ENCODE data around the gene VHLL.

The VHLL gene

DNA sequence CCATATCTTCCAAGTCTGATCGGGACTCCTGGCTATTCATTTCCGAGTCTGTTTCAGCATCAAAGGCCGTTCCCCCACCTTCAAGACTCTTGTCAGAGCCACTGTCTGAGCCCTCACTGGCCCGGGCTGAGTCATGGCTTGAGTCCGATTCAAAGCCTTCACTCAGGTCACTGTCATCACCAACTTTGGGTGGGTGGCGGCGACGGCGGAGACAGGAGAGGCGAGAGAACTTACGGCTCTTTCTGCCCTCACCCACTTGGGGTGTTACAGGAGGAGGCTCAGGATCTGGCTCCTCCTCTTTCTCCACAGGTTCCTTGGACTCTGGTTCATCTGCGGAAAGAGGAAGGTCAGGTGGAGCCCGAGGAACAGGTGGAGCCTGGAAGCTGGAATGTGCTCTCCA, 33.1 kb downstream of the VHLL start:
- DNase-seq (ENCODE audit: low spot score): no peak
- TF ChIP-seq, protein P1, sequence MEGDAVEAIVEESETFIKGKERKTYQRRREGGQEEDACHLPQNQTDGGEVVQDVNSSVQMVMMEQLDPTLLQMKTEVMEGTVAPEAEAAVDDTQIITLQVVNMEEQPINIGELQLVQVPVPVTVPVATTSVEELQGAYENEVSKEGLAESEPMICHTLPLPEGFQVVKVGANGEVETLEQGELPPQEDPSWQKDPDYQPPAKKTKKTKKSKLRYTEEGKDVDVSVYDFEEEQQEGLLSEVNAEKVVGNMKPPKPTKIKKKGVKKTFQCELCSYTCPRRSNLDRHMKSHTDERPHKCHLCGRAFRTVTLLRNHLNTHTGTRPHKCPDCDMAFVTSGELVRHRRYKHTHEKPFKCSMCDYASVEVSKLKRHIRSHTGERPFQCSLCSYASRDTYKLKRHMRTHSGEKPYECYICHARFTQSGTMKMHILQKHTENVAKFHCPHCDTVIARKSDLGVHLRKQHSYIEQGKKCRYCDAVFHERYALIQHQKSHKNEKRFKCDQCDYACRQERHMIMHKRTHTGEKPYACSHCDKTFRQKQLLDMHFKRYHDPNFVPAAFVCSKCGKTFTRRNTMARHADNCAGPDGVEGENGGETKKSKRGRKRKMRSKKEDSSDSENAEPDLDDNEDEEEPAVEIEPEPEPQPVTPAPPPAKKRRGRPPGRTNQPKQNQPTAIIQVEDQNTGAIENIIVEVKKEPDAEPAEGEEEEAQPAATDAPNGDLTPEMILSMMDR (IDR thresholded peaks at IDR 0.05; ENCODE audit: extremely low read depth, missing control alignments): no peak

DNA sequence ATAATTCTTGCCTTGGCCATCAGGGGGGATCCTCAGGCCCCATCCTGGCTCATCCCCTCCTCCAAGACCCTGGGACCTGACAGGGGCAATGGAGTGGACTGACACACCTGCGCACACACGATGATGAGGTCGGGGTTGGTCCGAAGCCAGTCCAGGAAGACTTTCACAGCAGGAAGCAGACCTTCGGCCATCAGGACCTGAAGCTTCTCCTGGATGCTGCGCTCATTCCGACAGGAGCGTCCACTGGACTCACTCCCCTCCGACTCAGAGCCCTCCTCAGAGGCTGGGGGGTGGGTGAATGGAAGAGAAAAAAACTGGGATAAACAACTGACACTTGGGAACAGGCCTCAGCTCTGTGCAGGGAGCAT, 35.8 kb downstream of the VHLL start:
- TF ChIP-seq, protein P1 (IDR thresholded peaks at IDR 0.05; ENCODE audit: extremely low read depth, missing control alignments): no peak
- DNase-seq (ENCODE audit: low spot score): no peak

DNA sequence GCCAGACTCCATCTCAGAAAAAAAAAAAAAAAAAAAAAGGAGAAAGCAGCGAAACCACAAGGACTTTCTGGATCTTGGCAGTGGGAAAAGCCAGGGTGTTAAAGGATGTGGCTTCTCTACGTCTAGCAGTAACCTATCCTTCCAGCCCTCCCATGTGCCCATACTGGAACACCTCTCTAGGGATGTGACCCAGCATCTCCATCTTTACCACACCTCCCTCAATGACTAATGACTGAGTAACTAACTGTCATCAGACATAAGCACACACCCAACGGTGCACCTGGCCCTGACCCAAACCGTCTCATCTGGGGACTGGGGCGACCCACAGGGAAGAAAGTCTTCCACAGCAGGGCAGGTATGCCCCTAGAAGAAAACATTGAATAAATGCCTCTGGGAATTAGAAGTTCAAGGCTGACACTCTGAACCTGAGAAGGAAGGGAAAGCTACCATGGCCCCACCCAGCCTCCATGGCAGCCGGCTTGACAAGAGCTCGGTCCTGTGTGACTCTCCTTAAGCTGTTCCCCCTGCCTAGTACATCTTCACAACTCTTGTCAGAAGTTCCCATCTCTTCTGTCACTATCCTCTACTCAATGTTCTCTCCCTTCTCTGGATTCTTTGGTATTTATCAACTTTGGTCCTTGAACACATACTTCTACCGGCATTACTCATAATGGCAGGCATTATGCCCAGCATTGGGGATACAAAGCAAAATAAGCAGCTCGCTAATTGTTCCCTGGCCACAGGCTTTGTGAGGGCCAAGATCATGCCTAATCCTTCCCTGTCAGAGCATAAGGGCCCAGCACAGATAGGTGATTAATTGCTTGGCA, 36.4 kb downstream of the VHLL start:
- TF ChIP-seq, protein P1 (IDR thresholded peaks at IDR 0.05; ENCODE audit: extremely low read depth, missing control alignments): no peak
- no peak for DNase-seq (ENCODE audit: low spot score)

DNA sequence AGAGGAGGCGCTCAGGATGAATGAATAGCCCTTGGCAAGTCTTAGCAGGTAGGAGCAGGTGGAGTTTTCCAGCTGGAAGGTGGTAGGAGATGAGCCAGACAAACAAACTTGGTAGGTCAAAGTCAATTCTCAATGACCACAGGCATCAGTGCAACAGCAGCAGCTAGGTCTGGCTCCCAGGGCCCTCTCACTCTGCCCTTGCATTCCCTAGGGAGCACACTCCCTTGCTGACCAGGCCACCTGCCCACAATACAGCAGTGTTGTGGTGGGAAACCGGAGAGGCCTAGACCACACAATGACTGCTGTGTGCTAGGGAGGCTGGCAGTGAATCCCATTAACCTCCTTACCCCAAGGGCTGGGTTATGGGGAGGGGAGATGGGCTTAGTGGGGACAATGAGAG, 38.2 kb downstream of the VHLL start:
- TF ChIP-seq, protein P1 (IDR thresholded peaks at IDR 0.05; ENCODE audit: extremely low read depth, missing control alignments): no peak
- DNase-seq (ENCODE audit: low spot score): no peak

DNA sequence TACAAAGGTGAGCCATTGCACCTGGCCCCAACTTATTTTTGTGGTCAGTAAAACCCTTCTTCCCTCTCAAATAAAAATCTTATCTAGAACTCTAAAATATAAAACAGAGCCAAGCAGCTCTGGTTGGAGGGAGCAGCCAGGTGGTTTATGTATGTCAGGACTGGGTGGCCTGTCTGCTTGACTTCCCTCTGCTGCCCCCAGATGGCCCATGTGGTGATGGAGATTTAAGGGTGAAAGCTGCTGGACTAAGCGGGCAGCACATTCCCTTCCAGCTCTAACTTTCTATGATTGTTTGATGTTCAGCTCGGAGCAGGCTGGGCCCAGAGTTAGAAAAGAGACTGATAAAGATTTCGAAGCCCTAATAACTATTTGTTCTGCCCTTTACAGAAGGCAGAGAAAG, 39.3 kb downstream of the VHLL start:
- DNase-seq (ENCODE audit: low spot score): no peak
- TF ChIP-seq, protein P1 (IDR thresholded peaks at IDR 0.05; ENCODE audit: extremely low read depth, missing control alignments): no peak

DNA sequence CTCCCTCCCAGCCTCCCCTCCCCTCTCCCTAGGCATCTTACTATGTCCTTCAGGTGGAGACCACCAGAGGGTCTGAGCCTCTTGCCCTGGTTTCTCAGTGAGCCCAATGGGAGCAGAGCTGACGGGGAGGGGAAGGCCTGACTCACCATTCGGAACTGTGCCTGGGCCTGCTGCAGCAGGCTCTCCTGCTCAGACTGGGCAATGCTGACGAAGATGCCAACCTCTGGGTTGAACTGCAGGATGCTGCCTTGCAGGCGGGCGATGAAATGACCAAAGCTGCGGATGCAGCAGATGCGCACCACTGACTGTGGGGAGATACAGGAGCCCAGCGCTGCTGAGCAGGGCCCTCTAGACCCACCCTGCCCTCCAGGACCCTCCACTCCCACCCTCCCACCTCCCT, 40.2 kb downstream of the VHLL start:
- DNase-seq (ENCODE audit: low spot score): no peak
- TF ChIP-seq, protein P1 (IDR thresholded peaks at IDR 0.05; ENCODE audit: extremely low read depth, missing control alignments): no peak

DNA sequence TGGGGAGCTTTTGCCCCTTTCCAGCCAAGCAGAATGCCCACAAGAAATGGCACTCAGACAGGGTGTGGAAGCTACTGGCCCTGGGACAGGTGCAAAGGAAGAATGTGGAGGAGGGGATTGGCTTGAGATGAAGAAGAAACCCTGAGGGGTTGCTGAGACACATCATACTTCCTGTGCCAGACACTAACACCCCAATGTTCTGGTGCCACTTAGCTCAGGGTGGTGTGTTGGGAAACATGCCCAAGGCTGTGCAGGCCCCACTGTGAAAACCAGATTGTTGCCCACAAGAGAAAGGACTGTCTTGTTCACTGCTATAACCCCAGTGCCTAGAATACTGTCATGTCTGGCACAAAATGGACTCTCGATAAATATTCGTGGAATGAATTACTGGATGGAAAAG, 41.4 kb downstream of the VHLL start:
- DNase-seq (ENCODE audit: low spot score): no peak
- TF ChIP-seq, protein P1 (IDR thresholded peaks at IDR 0.05; ENCODE audit: extremely low read depth, missing control alignments): no peak

Measured in GM20000 (cell line).